ENCODE results near the gene VCAM1.
"Not testable (repeated sequence)": the region's sequence is repeated elsewhere in the genome, so short reads cannot be mapped to it uniquely, and the experiment has no call there.

The VCAM1 gene, protein sequence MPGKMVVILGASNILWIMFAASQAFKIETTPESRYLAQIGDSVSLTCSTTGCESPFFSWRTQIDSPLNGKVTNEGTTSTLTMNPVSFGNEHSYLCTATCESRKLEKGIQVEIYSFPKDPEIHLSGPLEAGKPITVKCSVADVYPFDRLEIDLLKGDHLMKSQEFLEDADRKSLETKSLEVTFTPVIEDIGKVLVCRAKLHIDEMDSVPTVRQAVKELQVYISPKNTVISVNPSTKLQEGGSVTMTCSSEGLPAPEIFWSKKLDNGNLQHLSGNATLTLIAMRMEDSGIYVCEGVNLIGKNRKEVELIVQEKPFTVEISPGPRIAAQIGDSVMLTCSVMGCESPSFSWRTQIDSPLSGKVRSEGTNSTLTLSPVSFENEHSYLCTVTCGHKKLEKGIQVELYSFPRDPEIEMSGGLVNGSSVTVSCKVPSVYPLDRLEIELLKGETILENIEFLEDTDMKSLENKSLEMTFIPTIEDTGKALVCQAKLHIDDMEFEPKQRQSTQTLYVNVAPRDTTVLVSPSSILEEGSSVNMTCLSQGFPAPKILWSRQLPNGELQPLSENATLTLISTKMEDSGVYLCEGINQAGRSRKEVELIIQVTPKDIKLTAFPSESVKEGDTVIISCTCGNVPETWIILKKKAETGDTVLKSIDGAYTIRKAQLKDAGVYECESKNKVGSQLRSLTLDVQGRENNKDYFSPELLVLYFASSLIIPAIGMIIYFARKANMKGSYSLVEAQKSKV

DNA sequence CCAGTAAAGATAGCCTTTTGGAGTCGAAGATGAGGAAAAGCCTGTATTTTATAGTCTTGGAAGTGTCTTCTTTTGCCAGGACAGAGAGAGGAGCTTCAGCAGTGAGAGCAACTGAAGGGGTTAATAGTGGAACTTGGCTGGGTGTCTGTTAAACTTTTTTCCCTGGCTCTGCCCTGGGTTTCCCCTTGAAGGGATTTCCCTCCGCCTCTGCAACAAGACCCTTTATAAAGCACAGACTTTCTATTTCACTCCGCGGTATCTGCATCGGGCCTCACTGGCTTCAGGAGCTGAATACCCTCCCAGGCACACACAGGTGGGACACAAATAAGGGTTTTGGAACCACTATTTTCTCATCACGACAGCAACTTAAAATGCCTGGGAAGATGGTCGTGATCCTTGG, at the start of gene VCAM1:
Gene VCAM1 (plus strand): TSS at position 253 of the 400 bp plus-strand sequence. CDS start 119 bp downstream, at position 372.
- no peak for DNase-seq

DNA sequence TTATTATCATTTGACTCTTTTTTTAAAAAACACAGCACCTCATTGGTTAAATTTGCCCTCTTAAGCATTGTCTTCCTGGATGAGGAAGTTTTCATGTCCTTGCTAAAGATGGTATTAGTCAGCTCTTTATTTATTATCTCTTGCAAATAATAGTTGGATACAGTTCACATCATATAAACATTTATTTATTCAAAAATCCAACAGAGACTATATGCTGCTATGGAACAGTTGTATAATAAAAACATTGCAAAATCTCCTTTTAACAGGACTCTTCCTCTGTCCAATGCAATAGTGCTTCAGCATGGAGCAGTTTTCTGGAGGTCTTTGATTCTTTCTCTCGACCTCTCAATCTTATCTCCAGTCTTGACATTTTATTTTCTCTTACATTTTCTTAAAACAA, 49.5 kb upstream of the VCAM1 start:
- no peak for DNase-seq

DNA sequence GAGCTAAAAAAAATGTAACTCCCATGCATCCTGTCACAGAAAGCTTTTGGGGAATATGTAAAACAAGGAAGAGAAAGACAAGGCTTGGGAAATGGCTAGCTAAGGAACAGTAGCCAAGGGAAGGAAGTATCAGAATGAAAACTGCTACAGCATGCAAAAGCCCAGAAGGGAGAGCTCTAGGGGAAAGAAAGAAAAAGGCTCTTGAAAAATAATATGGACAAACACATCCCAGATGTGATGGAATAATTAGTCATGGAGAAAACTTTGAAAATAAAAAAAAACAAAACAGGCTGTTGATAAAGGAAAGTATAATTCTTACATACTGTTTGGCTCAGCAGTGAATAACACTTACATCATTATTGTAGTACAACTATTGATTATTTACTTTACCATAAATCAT, 47.9 kb upstream of the VCAM1 start:
- DNase-seq, result no peak

DNA sequence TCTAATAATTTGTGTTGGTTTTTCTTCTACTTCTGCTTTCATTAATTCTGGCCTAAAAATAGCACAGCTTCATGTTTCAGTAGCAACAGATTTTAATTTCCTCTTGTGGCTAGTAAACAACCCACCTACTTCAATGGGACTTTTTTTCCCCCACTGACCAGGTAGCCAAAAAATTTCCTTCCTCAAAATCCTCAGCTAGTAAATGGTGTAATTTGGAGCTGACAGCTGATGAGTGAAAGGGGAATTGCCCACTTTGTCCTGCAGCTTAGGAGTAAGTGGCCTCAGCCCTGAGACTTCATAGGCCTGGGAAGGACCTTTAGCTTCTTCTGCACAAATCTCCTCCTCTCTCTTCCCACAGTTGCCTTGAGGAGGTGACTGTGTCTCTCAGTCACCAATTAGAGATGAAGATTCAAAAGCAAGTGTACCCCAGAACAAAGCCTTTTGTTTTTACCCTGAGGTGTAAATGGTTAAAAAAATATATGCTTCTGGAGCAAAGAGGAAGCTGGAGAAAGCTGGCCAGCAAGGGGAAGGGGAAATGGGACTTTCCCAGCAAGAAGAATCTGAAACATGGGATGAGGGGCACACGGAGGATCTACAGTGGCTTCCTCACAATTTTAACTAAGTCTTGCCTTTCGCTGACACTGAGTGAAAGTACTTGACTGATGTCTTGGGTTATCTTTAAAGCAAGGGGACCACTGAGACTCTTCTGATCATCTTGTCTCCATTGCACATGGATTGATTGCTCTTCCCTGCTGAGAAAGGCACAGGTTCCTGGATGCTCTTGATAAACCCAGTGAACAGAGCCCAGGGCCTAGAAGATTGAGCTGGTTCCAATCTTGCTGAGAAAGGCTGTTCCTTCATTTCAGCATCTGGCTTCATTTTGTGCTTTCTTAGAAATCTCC, 35.8 kb upstream of the VCAM1 start:
- no peak for DNase-seq

DNA sequence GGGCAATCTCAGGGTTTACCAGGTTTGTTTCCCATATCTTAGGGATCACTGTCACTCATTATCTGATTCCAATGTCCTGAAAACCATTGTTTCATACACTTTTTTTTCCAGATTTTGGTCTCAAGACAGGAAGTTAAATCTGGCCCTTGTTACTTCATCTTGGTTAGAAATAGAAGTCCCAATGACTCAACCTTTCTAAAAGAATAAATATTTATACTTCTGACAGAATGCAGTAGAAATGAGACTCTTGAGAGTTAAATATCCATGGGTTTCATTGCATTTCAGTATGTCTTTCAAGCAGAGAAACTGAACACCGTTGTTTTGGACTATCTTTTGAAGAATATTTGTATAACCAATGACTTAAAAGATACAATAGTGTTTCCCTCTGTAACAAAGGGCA, 19.8 kb upstream of the VCAM1 start:
- DNase-seq, result no peak

DNA sequence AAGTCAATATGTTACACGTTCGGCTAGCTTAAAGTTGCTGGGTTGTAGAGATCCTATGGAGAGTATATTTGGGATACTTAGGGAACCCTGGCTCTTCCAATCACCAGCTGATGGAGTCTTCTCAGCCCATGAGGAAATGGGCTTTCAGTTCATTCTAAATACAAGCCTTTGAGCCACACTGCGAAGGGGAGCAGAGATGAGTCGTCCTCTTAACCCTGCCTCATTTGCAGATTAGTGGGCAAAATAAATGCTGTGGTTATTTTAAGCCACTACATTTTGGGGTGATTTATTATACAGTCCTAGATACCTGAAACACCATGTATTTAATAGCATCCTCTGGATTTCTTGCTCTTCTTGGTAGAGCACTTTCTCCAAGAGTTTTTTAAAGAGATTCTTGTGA, 19.0 kb upstream of the VCAM1 start:
- no peak for DNase-seq

DNA sequence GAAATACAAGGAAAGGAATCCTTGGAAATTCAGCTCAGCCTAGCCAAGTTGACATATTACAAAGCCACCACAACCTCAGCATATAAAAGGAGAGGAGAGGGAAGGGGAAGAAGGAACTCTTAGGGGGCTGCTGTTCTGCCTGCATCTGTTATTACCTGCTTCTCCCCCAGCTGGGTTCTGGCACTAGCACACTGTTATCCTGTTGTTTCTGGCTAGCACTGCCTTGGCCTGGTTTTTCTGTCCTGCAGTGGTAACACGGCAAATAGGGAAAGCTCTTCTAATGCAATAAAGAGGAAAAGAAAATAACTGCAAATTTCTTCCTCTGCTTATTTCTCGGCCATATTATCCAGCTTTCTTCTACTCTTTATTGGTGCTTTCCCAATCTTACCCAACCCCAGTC, 16.5 kb upstream of the VCAM1 start:
- no peak for DNase-seq

DNA sequence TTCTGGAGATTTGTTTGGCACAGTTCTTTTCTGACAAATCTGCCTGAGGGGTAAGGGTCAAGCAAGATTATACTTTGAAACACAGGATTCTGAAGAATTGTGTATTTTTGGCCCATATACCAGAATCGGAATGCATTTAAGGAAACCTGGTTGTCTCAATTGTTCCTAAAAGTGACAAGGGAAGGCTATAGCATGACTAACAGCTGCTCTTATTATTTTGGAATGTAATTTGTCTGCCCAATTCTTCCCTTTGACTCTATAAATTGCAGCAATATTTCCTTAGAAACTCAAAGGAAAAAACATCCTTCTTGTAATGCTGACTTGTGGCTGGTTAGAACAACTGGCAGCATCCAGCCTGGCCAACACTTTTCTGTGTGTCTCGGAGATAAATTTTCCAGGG, 15.8 kb upstream of the VCAM1 start:
- no peak for DNase-seq

DNA sequence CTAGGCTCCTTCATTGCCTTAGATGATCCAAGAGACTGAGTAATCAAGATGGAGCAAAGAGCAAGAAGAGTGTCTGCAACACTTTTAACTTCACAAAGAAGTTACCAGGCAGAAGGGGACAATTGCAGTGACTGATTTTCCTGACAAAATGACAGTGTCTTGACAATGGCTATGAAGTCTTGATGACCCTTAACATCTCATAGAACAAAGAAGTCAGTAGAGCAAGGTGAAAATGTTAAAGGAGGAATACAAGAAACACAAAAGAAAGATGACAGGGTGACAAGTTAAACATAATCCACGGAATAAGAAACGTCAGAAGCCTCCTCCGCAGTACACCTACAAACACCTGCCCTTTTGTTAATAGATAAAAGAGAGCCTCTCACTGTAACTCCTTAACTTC, 15.1 kb upstream of the VCAM1 start:
- no peak for DNase-seq

DNA sequence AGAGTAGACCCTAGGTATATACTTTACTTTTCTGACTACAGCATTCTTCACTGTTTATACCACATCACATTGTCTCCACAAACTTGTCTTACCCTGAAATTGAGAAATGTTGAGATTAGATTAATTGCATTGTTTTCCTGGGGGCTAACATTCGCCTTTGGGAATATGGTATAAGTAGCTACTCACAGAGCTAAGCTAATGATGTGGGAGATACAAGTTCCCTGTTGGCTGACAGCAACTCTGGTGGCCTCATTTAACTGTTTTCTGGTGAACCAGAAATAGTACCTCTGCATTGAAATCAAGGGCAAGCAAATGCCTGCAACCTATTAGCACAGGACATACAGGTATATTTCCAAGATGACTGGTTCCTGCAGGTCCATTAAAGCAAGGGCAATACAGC, 13.2 kb upstream of the VCAM1 start:
- DNase-seq, result no peak

DNA sequence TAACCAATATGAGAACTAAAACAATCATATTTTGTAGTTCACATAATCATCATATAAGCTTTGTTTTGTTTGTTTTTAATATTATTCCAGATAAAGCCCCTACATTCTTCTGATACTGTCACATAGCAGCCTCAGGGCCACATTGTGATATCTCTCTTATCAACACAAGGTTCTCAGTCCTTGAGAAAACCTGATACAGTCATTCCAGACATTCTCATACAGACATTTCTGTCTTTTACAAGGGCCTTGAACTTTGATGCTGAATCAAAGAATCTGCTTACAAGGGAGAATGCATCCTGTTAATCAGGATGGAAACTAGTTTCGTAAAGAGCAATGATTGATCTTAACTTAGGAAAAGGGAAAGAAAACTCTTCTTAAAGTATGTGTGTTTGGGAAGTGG, 12.7 kb upstream of the VCAM1 start:
- DNase-seq, result no peak

DNA sequence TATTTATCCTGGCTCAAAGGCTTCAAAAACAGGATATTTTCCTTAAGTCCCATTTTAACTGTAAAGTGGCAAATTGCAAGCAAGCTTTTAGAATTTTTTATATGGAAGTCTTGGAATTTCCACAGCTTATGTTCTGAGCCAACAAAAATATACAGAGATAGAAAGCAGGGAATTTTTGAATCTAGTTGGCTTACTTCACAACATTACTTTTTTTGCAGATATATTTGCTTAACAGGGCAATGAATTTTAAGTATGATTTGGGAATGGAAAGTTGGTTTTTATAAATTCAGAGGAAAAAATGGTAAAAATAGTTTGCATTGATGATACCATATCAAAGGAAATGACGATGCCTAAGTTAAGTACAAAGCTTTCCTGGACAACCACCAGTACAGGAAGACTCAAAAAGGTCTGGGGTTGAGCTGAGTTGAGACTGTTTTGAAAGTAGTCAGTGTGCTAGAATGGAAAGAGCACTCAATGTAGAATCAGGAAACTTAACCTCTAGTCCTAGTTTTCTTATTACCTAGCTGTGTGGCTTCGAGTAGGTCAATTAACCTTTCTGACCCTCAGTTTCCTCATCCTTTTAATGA, 11.0 kb upstream of the VCAM1 start:
- no peak for DNase-seq

DNA sequence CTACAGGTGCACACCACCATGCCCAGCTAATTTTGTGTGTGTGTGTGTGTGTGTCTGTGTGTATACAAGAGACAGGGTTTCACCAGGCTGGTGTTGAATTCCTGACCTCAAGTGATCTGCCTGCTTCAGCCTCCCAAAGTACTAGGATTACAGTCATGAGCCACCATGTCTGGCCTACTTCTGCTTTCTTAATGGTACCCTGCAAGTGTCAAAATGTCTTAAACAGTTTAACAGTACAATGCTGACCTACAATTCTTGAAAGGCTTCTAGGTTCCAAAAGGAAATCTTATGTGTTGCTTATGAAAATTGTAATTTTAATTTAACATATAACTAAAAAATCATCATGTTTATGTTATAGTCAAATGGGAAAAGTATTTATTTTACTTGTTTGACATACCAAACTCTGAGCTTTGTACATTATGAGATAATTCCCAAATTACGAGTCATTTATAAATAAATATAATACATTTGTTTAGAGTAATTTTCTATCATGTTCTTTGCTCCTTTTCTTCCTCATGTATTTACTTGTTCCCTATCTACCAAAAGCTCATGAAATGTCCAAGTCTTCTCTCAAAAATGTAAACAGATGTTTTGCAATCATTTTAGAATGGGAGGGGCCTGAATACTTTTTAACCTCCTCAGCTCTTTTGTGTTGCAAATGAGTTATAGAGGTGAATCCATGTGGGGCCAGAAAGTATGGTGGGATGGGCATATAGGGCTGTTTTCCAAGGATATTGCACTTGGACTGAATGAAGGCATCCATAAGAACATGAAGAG, 8.4 kb upstream of the VCAM1 start:
- DNase-seq, result no peak

DNA sequence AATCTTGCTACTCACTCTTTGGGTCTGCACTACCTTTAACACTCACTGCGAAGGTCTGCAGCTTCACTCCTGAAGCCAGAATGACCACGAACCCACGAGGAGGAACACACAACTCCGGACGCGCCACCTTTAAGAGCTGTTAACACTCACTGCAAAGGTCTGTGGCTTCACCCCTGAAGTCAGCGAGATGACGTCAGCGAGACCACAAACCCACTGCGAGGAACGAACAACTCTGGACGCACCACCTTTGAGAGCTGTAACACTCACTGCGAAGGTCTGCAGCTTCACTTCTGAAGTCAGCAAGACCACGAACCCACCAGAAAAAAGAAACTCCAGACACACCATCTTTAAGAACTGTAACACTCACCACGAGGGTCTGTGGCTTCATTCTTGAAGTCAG, 6.5 kb upstream of the VCAM1 start:
- DNase-seq, result not testable (repeated sequence)

DNA sequence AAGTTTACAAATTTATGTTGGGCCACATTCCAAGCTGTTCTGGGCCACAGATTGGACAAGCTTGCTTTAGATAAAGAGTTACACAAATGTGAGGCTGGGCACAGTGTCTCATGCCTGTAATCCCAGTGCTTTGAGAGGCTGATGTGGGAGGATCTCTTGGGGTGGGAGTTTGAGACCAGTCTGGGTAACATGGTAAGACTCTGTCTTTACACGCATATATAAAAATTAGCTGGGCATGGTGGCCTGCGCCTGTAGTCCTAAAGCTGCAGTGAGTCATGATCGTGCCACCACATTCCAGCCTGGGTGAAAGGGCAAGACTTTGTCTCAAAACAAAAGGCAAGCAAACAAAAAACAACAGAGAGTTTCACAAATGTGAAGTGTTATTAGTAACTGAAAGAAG, 5.9 kb upstream of the VCAM1 start:
- DNase-seq, result no peak

DNA sequence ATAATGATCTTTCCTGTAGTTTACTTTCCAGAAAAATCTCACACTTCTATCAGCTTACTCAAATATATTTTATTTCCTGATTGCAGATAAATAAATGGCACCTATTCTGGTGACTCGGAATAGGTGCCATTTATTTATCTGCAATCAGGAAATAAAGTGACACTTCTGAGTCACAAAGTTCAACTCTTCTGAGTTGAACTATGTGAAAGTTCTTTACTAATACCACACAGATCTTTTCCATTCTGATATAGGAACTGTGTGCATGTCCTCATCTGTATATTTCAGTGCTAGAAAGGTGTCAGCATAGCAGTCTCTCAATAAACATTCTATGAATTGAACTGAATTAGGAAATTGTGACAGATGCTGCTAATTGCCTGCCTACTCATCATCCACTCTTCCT, 4.9 kb upstream of the VCAM1 start:
- DNase-seq, result no peak

DNA sequence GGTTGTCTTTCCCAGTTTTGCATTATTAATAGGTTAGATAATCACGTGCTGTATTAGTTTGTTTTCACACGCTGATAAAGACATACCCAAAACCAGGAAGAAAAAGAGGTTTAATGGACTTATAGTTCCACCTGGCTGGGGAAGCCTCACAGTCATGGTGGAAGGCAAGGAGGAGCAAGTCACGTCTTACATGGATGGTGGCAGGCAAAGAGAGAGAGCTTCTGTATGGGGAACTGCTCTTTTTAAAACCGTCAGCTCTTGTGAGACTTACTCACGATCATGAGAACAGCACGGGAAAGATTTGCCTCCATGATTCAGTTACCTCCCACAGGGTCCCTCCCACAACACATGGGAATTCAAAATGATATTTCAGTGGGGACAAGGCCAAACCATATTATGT, 2.3 kb upstream of the VCAM1 start:
- DNase-seq, result no peak

DNA sequence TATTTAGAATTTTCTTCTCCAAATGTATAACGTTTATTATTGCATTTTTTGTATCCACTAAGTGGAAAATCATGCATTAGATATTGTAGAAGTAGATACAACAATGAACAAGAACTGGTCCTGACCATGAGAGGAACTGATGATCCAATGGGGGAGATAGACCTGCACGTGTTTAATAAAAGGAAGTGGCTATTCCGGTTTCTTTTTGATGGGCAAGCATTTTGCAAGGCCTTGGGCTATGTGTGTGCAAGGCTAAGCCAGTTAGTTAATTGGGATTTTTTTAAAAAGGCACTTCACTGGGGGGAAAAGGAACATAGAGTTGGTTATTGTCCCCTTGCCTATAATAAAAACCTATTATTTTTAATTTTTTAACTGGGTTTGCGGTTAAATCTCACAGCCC, 961 bp upstream of the VCAM1 start:
- DNase-seq, result no peak

DNA sequence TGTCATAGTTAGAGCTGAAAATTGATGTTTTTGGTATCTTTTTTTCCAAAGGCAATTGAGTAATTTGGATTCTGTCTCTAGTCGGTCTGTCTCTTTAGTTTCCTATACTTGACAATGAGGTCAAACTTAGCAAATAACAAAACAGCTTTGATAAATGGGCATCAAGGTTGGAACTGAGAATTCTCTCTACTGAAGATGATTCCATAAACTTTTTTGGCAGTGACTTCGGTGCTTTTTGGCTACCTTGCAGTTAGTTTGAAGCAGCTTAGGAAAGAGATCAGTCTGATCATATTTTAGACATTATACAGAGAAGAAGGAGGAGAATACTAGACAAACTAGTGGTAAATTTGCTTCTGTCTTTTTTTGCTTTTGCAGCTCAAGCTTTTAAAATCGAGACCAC, 559 bp downstream of the VCAM1 start:
- no peak for DNase-seq

DNA sequence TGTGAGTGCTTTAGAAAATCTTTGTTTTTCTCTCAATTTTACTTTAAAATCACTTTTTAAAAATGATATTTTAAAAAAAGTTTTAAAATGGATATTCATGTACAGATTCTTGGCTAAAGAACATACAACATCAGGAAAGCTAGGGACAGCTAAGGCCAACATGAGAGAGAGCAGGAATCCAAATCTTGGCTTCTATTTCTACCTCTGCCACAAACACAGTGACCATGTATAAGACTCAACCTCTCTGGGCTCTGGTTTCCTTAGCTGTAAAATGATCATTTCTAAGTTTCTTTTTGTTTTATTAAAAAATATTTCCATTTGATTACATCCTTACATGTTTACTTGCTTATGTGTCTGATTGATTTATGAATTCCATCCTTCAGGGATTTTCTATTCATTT, 1.2 kb downstream of the VCAM1 start:
- DNase-seq, result no peak

DNA sequence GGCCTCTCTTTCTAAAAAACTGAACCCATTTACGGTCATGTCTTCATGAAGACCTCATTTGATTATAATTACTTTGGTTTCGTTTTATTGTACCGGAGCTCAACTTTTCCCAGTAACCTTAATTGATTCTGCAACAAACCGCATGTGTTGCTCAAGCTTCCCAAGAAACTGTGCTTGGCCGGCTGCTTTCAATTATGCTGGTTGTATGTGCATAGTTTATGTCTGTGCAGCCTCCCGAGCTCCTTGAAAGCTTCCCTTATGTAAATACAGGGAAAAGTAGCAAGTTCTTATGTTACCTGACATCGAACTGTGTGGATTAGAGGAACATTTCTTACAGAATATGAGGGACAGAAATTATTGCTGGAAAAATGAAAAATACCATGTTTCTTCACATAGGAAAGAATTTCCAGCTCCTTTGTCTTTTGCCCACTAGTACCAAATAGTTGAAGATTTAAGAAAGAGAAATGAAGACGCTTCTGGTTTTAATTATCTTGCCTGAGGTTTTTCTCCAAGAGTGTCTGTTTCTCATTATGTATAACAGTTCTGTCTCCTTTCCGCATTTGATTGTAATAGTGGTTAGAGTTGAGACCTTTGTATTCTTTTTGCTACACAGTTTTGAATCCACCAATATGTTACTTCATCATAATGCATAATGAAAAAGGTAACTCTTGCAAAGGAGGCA, 2.1 kb downstream of the VCAM1 start:
- no peak for DNase-seq

DNA sequence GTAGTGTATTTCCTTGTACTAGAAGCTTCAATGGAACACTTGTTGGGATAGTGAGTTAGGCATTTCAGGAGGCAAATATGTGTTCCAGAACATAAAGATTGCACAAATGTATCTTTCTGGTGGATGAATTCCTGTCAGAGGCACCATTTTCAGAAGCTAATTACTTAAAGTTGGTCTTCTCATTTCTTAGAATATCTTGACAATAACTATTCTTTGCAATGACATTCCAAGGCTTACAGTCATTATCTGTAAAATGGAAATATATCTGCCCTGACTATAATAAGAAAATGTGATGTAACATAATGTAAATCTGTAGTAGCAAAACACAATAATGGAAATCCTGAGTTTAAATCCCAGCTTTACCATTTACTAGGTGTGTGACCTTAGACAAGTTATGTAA, 2.7 kb downstream of the VCAM1 start:
- DNase-seq, result no peak

All from NCI-H748 treated with DMSO at 0.1 percent for 48 hours (cell line).